Astrocyte of the spinal cord (primary cell): ENCODE data around the gene RFX4.

Experiments
- DNase-seq: peaks from one replicate; pipeline ENCODE4 v3.0.0; 2011; ENCODE audit warnings: low read depth, low spot score
- H3K4me3 ChIP-seq: 2 replicates; pipeline ENCODE4 v1.5.1; 2011; ENCODE audit warnings: low read depth, mild to moderate bottlenecking, low read length, moderate library complexity
- in situ Hi-C: cut with HindIII; loops from 2 replicates; pipeline ENCODE4 v1.10.0; 2017; ENCODE audit warnings: low sequenced_read_pairs
- TF ChIP-seq, protein P1 (sequence below): IDR thresholded peaks from 2 replicates; pipeline ENCODE4 v1.5.1; 2012; ENCODE audit warnings: low read depth, mild to moderate bottlenecking, low read length, inconsistent platforms

The RFX4 gene

DNA sequence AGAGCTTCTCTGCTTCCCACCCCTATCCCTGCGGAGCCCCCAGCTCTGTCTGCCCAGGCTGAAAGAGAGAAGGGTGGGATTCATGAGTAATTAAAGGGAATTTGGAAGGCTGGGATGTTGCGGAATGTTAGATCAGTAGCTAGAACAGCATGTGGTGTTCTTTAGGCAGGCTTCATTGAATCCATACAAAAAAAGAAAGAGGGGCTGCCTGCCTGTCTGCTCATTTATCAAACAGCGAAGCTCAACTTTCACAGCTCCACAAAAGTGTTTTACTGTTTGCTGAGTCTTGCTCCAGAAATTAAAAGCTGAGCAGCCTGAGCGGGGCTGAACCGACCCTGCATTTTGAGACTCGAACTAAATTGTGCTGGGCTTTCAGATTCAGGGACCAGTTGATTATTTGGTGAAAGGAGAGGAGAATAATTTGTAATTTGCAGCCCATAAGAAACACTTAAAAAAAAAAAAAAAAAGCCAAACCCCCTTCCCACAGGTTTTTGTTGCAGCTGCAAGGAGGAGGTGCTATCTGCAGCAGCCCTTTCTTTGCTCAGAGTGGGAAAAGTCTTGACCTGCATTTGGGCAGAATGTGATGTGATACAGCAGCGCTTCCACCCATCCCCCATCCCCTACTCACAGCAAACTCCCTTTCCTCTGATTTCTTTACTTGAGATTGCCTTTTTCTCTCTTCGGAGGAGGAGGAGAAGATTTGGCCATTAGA, 89.7 kb downstream of the RFX4 start:
- in situ Hi-C loops: no loop called here
- no peak overlapping the region for H3K4me3 ChIP-seq
- no peak for DNase-seq
- TF ChIP-seq, protein P1, sequence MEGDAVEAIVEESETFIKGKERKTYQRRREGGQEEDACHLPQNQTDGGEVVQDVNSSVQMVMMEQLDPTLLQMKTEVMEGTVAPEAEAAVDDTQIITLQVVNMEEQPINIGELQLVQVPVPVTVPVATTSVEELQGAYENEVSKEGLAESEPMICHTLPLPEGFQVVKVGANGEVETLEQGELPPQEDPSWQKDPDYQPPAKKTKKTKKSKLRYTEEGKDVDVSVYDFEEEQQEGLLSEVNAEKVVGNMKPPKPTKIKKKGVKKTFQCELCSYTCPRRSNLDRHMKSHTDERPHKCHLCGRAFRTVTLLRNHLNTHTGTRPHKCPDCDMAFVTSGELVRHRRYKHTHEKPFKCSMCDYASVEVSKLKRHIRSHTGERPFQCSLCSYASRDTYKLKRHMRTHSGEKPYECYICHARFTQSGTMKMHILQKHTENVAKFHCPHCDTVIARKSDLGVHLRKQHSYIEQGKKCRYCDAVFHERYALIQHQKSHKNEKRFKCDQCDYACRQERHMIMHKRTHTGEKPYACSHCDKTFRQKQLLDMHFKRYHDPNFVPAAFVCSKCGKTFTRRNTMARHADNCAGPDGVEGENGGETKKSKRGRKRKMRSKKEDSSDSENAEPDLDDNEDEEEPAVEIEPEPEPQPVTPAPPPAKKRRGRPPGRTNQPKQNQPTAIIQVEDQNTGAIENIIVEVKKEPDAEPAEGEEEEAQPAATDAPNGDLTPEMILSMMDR: no peak

DNA sequence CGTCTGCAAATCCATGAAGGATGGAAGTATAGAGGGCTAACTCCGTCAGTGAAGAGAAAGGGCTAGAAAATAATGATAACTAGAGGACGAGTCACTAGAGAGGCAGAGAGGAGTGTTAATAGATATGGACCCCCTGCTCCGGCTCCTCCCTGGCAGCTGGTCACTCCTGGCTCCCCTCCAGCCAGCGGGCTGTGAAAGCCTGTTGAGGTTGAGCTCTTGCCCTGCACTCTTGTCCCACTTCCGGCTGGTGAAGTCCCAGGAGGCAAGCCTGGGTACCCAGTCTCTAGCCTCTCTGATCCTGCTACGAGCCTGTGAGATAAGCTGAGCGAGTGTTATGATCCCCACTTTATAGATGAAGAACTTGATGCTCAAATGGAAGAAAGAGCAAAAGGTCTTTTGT, 90.3 kb downstream of the RFX4 start:
- DNase-seq: no peak
- no peak overlapping the region for H3K4me3 ChIP-seq
- in situ Hi-C loops: no loop called here
- TF ChIP-seq, protein P1: no peak

DNA sequence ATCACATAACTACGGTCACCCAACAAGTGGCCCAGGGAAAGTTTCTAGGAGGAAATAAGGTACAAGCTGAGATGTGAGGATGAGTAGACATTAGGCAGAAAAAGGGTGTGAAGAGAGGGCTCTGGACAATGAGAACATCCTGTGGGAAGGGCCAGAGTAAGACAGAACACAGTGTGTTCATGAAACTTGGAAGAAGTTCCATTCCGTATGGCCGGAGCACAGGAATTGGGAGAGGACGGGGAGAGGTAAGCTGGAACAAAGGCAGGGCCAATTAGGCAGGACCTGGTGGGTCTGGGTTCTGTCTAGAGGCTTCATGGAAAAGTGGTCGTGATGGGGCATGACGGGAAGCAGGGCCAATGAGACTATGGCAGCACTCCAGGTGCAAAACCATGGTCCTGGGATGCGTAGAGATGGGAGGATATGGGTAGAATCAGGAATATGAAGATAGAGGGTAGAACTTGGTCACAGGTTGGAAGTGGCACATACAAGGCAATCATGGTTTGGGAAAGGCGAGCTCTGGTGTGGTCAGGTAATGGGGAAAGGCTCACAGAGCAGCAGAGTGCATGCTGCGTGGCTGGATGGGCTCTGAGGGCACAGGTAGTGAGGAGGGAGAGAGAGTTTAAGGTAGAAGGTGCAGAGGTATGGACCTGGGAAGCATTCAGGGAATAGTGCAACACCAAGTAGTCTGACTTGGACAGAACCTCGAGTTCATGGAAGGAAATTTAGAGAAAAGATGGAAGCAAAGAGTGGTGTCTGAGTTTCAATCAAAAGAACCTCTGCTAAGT, 93.0 kb downstream of the RFX4 start:
- DNase-seq: no peak
- H3K4me3 ChIP-seq: no peak overlapping the region
- in situ Hi-C loops: no loop called here
- TF ChIP-seq, protein P1: no peak

DNA sequence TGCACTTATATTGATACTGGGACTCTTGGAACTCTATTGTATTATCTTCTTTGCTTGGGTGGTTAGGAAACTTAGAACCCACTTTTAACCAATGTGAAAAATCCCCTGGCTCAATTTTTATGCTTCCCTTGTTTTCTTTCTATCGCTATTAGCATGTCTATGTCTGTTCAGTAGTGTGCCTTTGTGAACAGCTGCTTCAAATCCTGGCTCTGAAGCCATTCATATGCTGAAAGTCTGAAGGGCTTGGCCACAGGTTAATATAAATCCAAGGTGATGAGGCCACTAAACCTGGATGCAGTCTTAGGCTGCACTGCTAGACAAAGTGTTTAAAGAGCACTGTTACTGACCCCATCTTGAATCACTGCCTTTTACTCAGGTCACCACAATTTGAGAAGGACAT, 96.8 kb downstream of the RFX4 start:
- no peak overlapping the region for H3K4me3 ChIP-seq
- in situ Hi-C loops: no loop called here
- DNase-seq: no peak
- TF ChIP-seq, protein P1: no peak

DNA sequence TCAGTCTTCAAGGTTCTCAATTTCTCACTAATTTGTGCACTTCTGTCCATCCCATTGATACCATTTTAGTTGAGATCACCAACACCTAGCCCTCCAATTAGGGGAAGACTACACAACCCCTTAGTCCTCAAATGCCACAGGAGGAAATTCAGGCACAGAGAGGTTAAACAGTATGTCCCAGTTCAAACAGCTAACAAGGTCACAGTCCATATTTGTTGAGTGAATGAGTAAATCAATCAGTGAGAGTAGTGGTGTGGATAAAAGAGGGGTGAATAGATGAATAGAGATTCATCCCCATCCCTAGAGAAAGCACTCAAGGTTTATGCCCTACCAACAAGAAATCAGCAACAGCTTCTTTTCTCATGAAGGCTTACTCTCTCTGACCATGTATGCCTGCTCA, 97.5 kb downstream of the RFX4 start:
- no peak overlapping the region for H3K4me3 ChIP-seq
- TF ChIP-seq, protein P1: no peak
- in situ Hi-C loops: no loop called here
- no peak for DNase-seq

DNA sequence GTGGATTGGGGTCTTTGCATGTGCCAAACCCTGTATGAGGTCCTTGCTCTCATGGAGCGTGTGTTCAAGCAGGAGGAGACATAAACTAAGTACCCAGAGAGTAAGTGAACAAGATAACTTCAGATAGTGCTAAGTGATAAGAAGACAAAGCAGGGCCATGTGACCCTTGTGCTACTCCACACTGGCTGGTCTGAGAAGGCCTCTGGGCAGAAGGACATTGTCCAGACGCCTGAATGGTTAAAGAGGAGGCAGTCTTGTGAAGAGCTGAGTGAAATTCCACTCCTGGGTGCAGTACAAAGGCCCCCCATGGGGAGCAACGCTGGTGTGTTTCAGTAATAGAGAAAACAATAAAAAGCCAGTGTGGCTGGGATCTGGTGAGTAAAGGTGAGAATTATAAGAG, 98.4 kb downstream of the RFX4 start:
- in situ Hi-C loops: no loop called here
- no peak for DNase-seq
- H3K4me3 ChIP-seq: no peak overlapping the region
- TF ChIP-seq, protein P1: no peak
